Activated CD8-positive, alpha-beta T cell treated with anti-CD3 and anti-CD28 coated beads, Interleukin-2, amount 10 ng/mL, durations not matched to agents 7 days and 5 days (primary cell): ENCODE results near the gene GBGT1. TPM values are rescaled to one million over a fixed set of nuclear protein-coding genes. Genes with fewer than 3 reads are reported as not detected.
A peak's percentile ranks its signal among the peaks of the same experiment; 100 is the strongest.

ENCODE experiments used
- ATAC-seq: fragments of 150-1000 bp; cut with Tn5 transposase; one replicate; pipeline ENCODE4 v1.10.0; 2021; ENCODE audit warnings: moderate library complexity
- CTCF ChIA-PET: fragments of 350-600 bp; sonication (Branson Sonifier 250); formaldehyde crosslinking; loops from one replicate; lab custom pipeline; 2021; ENCODE audit warnings: antibody characterized with exemption; lab: Charles Lee
- POLR2A ChIA-PET: fragments of 350-600 bp; sonication (Branson Sonifier 250); formaldehyde crosslinking; loops from one replicate; lab custom pipeline; 2021; ENCODE audit warnings: antibody characterized with exemption; lab: Charles Lee
- DNase-seq: peaks from one replicate; pipeline ENCODE4 v3.0.0-alpha.2; 2020
- H3K27ac Mint-ChIP-seq: one replicate; pipeline ENCODE4 v1.8.0; 2021; ENCODE audit warnings: mild to moderate bottlenecking, mixed read lengths
- H3K27me3 Mint-ChIP-seq: one replicate; pipeline ENCODE4 v1.8.0; 2021; ENCODE audit warnings: low read depth, mixed read lengths
- H3K36me3 Mint-ChIP-seq: one replicate; pipeline ENCODE4 v1.8.0; 2021; ENCODE audit warnings: low read depth, mixed read lengths
- H3K4me1 Mint-ChIP-seq: one replicate; pipeline ENCODE4 v1.8.0; 2021; ENCODE audit warnings: low read depth, mixed read lengths
- H3K4me3 Mint-ChIP-seq: one replicate; pipeline ENCODE4 v1.8.0; 2021; ENCODE audit warnings: mild to moderate bottlenecking, mixed read lengths
- H3K9me3 Mint-ChIP-seq: one replicate; pipeline ENCODE4 v1.8.0; 2022; ENCODE audit warnings: mixed read lengths; ENCODE audit not compliant: insufficient read depth
- total RNA-seq, 2 experiments: library from RNA; stranded (reverse); gene quantifications; one replicate each; pipeline ENCODE4 v1.2.3, GENCODE V29; 2021

The GBGT1 gene
- total RNA-seq, 2 experiments from 2014 or later, result 3.1 to 4.1 TPM

DNA sequence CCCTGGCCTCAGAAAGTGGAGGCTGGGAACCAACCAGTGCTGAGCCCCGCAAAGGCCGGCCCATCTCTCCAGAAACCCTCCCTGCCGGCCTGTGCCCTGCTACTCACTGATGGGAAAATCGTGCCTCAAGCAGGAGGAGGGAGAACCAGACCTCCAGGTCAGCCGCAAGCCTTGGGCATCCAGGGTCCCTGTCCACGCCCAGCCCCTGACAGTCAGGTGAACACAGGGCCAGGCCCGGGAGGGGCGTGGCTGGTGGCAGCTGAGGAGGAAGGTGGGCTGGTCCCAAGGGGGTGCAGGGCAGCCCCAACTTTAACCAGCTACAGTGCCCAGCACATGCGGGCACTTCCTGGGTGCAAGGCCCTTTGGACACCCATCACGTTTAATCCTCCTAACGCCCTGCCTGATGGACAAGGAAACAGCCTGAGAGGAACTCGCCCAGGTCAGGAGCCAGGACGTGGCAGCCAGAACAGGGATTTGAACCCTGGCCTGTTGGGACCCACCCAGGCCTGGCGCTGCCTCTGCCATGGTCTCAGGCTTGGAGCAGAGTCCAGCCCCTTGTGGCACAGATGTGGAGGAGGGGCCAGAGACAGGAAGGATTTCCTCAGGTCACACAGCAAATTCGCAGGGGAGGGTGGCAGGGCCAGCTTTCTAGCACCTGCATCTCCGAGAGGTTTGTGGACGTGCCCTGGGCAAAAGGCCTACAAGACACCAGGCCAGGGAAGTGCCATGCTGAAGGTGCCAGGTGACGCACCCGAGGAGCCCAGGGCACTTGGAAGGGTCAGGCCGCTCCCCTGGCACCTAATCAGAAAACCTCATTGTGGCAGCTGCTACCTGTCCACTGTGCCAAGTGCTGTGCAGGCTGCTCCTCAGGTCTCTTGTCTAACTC is 47.1 kb downstream of the GBGT1 start:
- Mint-ChIP-seq H3K27ac (no peak overlapping the region), H3K36me3 (peaks cover 9% of the 10 kb centered on the region), H3K4me1 (peaks cover 81% of the 10 kb centered on the region), H3K27me3 (no peaks in the 10 kb centered on the region), H3K4me3 (no peak overlapping the region), H3K9me3 (no peaks in the 10 kb centered on the region)
- no peak for ATAC-seq
- CTCF ChIA-PET, result interaction anchor here (1.0 to 22.3 kb wide), 6 partner anchors 9 to 68 kb away, joined by 3 to 421 read pairs (median 6); no protein-coding TSS in a partner anchor
- no peak for DNase-seq
- POLR2A ChIA-PET, result interaction anchor here (1.2 to 2.8 kb wide), 4 partner anchors 17 to 232 kb away, joined by 5 to 17 read pairs (median 10); partner anchors contain the start of genes GTF3C5, MED22 and RPL7A

DNA sequence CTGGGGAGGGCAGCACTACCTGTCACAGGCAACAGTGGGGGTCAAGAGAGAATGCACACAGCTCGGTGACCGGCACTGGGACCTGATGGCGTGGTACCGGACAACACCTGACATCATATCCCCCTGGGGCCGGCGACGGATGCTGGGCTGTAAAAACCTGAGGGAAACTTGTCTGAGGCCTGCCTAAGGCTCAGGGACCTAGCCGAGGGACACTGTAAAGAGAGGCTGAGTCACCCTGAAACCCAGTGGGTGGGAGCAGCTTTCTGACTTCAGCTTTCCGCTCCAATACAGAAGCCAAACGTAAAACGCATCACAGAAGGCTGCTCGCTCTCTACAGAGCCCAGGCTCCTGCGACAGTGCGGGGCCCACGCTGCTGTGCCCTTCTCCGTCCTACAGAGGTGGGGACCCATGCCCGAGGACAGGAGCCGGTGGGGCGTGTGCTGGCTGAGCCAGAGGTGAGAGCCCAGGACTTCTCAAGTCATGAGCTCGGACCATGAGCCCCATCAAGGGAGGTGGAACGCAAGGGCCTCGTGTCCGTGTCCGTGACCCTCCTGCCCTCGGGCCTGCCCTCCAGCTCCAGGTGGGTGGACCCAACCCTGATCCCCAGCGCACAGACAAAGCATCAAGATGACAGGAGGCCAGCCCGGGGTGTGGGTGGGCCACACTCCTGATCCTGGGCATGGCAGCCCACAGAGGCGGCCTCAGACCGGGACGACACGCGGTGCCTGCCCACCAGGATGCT is 47.9 kb downstream of the GBGT1 start:
- CTCF ChIA-PET, result interaction anchor here (1.0 to 22.3 kb wide), 4 partner anchors 10 to 67 kb away, joined by 5 to 421 read pairs (median 8); no protein-coding TSS in a partner anchor
- Mint-ChIP-seq H3K4me3 (no peak overlapping the region), H3K9me3 (no peaks in the 10 kb centered on the region), H3K4me1 (peaks cover 79% of the 10 kb centered on the region), H3K36me3 (peaks cover 11% of the 10 kb centered on the region), H3K27ac (peak overlapping the region; percentile 83), H3K27me3 (no peaks in the 10 kb centered on the region)
- ATAC-seq, result peak; percentile 62
- DNase-seq, result peak; percentile 66
- POLR2A ChIA-PET, result interaction anchor here (0.8 to 2.8 kb wide), 5 partner anchors 15 to 85 kb away, joined by 3 to 17 read pairs (median 10); partner anchors contain the start of gene GTF3C5

DNA sequence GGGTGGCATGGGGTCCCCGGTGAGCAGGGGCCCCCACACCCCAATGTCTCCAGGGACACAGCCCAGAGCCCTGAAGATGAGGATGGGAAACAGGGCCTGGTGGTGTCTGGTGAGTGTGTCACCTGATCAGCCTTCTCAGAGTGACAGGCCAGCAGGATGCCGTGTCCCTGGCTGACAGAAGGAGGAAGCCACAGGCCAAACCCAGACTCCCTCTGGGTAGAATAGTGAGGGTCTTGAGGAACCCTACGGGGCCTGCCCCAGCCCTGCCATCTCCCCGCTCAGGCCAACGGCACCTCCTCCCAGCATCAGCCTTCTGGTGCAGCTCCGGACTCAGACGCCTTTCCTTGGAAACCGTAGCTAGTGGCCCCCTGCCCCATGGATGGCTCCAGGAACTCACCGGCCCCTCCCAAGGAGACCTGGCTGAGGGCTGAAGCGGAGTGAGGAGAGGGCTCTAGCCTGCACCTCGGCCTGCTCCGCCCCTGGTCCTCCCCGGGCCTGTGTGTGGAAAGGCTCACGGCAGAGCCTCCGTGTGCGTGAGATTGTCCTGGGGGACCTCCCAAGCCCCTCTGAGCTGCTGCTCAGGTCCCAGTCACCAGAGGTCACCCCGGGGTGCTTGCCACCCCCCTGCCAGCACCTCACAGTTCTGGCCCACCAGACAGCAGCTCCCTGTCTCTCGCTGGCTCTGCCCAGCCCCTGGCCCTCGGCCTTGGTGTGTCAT is 48.7 kb downstream of the GBGT1 start:
- H3K4me3 Mint-ChIP-seq, result no peak overlapping the region
- H3K9me3 Mint-ChIP-seq, result no peaks in the 10 kb centered on the region
- H3K4me1 Mint-ChIP-seq, result peaks cover 75% of the 10 kb centered on the region
- peaks cover 15% of the 10 kb centered on the region for H3K36me3 Mint-ChIP-seq
- peak overlapping the region; percentile 83 for H3K27ac Mint-ChIP-seq
- no peaks in the 10 kb centered on the region for H3K27me3 Mint-ChIP-seq
- CTCF ChIA-PET, result interaction anchor here (0.9 to 22.3 kb wide), 5 partner anchors 11 to 66 kb away, joined by 3 to 421 read pairs (median 7); no protein-coding TSS in a partner anchor
- POLR2A ChIA-PET, result interaction anchor here (0.6 to 2.8 kb wide), 8 partner anchors 16 to 244 kb away, joined by 3 to 17 read pairs (median 6); partner anchors contain the start of gene GTF3C5
- ATAC-seq (peak; percentile 20), DNase-seq (peak; percentile 47)

DNA sequence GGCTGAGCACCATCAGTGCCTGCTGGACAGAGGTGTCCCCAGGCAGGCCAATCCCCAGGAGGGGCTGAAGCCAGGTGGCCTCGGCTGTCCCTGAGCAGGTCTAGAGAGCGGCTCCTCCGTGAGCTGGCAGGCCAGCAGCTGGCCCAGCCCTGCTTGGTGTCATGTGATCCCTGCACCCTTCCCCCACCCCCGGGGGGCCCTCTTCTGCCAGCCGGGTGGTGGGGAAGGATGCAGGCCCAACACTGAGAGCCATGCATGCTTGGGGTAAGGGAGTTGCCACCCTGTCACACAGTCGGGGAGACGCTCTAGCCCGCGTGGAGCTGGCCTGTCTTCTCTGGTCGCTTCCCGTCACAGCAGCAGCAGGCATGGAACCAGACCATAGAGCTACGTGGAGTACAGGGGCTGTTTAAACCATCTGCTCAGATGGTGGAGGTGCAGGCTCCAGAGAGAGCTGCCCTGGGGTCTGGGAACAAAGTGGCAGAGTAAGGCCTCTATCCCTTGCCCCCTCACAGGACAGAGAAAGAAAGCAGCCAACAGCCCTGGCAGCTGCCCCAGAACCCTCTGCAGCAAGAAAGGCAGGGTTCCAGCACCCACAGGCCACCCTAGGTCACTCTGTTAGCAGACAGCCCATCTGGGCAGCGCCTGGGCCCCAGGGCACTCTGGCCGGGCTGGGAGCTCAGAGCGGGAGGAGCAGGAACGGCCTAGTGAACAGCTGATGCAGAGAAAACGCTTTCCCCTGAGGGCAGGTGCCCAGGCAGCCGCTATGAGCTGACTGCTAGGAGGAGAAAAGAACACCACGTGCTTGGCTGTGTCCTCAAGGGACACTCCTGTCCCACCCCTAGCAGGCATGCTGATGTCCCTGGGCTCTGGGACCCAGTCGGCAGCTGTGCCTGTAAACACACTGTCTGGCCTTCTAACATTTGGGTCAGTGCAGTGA is 49.5 kb downstream of the GBGT1 start:
- DNase-seq, result no peak
- no peaks in the 10 kb centered on the region for H3K27me3 Mint-ChIP-seq
- H3K36me3 Mint-ChIP-seq, result peaks cover 22% of the 10 kb centered on the region
- peaks cover 70% of the 10 kb centered on the region for H3K4me1 Mint-ChIP-seq
- H3K4me3 Mint-ChIP-seq, result no peak overlapping the region
- ChIA-PET POLR2A (interaction anchor here (0.7 to 2.0 kb wide), 5 partner anchors 20 to 51 kb away, joined by 3 to 11 read pairs (median 4); no protein-coding TSS in a partner anchor), CTCF (interaction anchor here (0.9 to 22.3 kb wide), 5 partner anchors 10 to 35 kb away, joined by 3 to 421 read pairs (median 3); no protein-coding TSS in a partner anchor)
- peak overlapping the region; percentile 83 for H3K27ac Mint-ChIP-seq
- ATAC-seq, result no peak
- H3K9me3 Mint-ChIP-seq, result no peaks in the 10 kb centered on the region

DNA sequence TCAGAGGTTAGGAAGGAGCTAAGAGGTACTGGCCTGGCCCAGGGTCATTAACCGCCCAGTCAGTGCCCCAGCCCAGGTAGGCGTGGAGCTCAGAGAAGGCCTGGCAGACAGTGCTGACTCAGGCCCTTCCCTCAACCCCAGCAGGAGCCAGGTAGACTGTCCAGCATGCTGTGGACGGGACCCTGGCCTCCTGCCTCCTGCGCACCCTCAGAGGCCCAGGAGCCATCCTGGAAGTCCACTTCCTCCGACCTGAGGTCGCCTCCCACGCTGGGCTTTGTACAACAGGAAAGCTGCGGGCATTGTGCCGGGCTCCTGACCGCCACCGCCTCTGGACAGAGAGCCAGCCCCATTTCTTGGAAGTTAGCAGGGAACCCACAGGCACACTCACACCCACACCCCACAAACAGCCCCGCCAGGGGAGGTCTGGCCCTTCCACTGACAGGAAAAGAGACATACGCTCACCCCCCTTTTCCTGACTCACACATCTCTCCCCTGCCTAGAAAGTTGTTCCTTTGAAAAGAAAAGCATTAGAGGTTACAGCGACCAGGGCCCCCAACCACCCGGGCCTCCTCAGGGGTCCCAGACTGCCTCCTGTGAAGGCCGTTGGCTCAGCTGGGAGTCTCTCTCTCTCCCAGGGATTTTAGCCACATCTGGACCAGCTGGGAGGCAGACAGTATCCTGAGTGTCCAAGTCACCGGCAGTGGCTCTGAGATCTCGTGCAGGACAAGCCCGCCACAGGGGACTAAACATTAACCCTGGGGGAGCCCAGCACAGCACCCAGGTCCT is 50.4 kb downstream of the GBGT1 start:
- Mint-ChIP-seq H3K4me3 (no peak overlapping the region), H3K27me3 (no peaks in the 10 kb centered on the region), H3K4me1 (peaks cover 64% of the 10 kb centered on the region), H3K9me3 (no peaks in the 10 kb centered on the region), H3K36me3 (peaks cover 24% of the 10 kb centered on the region), H3K27ac (peak overlapping the region; percentile 69)
- ATAC-seq, result no peak
- ChIA-PET POLR2A (interaction anchor here (0.8 kb wide), 1 partner anchor 21 kb away, joined by 3 read pairs; no protein-coding TSS in a partner anchor), CTCF (interaction anchor here (0.9 to 22.3 kb wide), 5 partner anchors 9 to 34 kb away, joined by 3 to 421 read pairs (median 3); no protein-coding TSS in a partner anchor)
- no peak for DNase-seq

DNA sequence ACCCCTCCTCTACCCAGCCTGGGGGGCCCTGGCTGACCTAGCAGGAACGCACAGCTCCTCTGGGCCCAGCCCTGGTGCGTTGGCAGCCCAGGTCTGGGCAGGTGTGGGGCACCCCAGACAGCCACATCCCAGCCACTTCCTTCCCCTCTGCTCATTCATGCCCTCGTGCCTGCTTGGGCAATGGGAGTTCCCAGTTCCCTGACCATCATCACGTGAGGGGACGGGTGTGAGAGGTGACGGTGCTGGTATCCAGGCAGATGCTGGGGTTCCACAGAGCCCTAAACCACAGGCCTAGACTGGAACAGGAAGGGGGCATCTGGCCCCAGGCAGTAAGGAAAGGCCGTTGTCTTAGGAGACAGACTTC is 51.1 kb downstream of the GBGT1 start:
- ChIA-PET POLR2A (interaction anchor here (1.5 kb wide), 1 partner anchor 31 kb away, joined by 6 read pairs; no protein-coding TSS in a partner anchor), CTCF (interaction anchor here (1.5 to 22.3 kb wide), 2 partner anchors 22 to 34 kb away, joined by 3 to 421 read pairs; no protein-coding TSS in a partner anchor)
- H3K4me3 Mint-ChIP-seq, result no peak overlapping the region
- H3K27me3 Mint-ChIP-seq, result no peaks in the 10 kb centered on the region
- peaks cover 26% of the 10 kb centered on the region for H3K36me3 Mint-ChIP-seq
- H3K9me3 Mint-ChIP-seq, result no peaks in the 10 kb centered on the region
- ATAC-seq (peak; percentile 11), DNase-seq (no peak)
- peak overlapping the region; percentile 79 for H3K27ac Mint-ChIP-seq
- peaks cover 60% of the 10 kb centered on the region for H3K4me1 Mint-ChIP-seq

DNA sequence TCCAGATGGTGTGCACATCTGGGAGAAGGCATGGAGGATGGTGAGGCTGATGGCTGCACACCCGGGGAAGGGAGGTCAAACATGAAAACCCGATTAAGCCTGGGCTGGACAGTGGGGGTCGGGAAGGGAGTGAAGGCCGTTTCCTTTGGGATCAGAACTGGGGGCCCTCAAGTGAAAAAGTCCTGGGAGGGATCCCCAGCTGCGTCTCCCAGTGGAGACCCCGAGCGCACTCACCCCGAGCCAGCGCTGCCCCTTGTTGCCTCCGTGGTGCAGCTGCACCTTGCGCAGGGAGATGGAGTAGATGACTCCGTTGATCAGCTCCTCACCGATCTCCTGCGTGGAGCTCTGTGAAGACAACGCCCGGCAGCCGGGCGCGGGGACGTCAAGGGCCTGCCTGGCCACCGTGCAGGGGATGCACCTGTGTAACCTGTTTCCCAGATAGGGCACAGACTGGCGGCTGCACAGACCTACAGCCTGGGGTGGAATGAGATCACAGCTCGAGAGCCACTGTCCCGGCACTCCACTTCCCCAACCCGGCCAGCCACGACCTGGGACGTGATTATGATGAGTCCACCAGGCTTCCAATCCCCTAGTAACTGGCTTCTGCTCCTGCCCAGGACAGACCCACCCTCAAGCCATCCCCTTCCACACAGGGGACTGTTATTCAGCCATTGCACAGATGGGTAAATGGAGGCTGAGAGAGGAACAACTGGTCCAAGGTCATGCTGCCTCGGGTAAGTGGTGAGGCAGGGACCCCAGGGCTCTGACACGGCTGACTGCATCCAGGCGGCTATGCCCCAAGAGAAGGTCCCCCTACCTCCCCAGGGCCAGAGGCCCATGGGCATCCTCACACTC is 51.7 kb downstream of the GBGT1 start:
- ChIA-PET CTCF (interaction anchor here (1.0 to 22.3 kb wide), 3 partner anchors 21 to 34 kb away, joined by 3 to 421 read pairs (median 3); no protein-coding TSS in a partner anchor), POLR2A (interaction anchor here (1.5 kb wide), 1 partner anchor 32 kb away, joined by 6 read pairs; no protein-coding TSS in a partner anchor)
- DNase-seq (no peak), ATAC-seq (no peak)
- peak overlapping the region; percentile 79 for H3K27ac Mint-ChIP-seq
- H3K9me3 Mint-ChIP-seq, result no peaks in the 10 kb centered on the region
- H3K4me1 Mint-ChIP-seq, result peaks cover 54% of the 10 kb centered on the region
- no peaks in the 10 kb centered on the region for H3K27me3 Mint-ChIP-seq
- H3K4me3 Mint-ChIP-seq, result no peak overlapping the region
- H3K36me3 Mint-ChIP-seq, result peaks cover 25% of the 10 kb centered on the region

DNA sequence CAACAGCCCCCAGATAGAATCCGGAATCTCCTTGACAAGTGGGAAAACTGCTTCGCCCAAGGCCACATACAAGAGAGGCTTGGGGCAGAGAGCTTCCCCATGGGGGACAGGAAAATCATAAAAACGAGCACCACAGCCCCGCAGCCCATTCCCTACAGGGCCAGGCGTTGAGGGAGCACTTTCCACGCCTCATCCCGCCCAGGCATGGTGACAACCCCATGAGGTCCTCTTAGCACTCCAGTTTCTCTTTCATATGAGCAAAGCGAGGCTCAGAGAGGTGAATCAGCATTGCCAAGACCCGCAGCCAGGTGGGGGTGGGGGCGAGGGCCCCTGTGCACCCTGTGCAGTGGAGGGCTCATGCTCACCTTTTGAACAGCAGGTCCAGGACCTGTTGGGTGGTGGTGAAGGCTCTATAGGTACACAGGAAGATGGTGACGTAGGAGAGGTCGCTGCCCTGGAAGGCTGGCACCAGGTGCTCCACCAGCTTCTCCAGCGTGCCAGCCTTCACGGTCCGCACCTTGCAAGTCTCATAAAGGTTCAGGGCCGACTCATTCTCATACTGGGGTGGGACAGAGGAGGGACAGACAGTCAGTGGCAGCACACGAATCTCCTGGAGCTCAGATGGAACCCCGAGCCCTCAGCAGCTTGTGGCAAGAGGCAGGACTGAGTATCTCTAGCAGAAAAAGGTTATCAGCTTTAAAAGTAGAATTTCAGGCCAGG is 53.6 kb downstream of the GBGT1 start:
- DNase-seq, result no peak
- Mint-ChIP-seq H3K4me3 (no peak overlapping the region), H3K36me3 (peaks cover 33% of the 10 kb centered on the region), H3K27ac (no peak overlapping the region), H3K4me1 (peaks cover 40% of the 10 kb centered on the region), H3K9me3 (no peaks in the 10 kb centered on the region), H3K27me3 (no peaks in the 10 kb centered on the region)
- ChIA-PET CTCF (interaction anchor here (0.8 to 22.3 kb wide), 3 partner anchors 14 to 88 kb away, joined by 3 to 421 read pairs (median 3); no protein-coding TSS in a partner anchor), POLR2A (interaction anchor here (1.3 kb wide), 1 partner anchor 34 kb away, joined by 3 read pairs; no protein-coding TSS in a partner anchor)
- ATAC-seq, result no peak
